Tongue (tissue), 2 donors: ENCODE data around the gene ZNF280D. TPM values are rescaled to one million over a fixed set of nuclear protein-coding genes. Genes with fewer than 3 reads are reported as not detected.
"Not testable (repeated sequence)": the region's sequence is repeated elsewhere in the genome, so short reads cannot be mapped to it uniquely, and the experiment has no call there.

ENCODE experiments used
- DNase-seq: peaks from one replicate; pipeline ENCODE4 v3.0.0-alpha.2; 2015
- total RNA-seq: library from RNA; depleted of rRNA; stranded (reverse); fragments of >200 nt; gene quantifications from one replicate; pipeline ENCODE4 v1.2.3, GENCODE V29; 2014

Gene ZNF280D
- total RNA-seq, 1 donor from 2014 or later, result 79.8 TPM

- not testable (repeated sequence) for DNase-seq
Measured at GRCh38 chr15:56709502-56709901, 23.8 kb downstream of the ZNF280D start.

GRCh38 chr15:56699743-56700142 lies 33.6 kb downstream of the ZNF280D start:
- DNase-seq, result no peak

- no peak for DNase-seq
Measured at GRCh38 chr15:56698270-56698669, 35.0 kb downstream of the ZNF280D start.

- peak; percentile 13 for DNase-seq
Measured at GRCh38 chr15:56693761-56694160, 39.5 kb downstream of the ZNF280D start.

- no peak for DNase-seq
Measured at GRCh38 chr15:56690733-56691132, 42.6 kb downstream of the ZNF280D start.

- no peak for DNase-seq
Measured at GRCh38 chr15:56683908-56684307, 49.4 kb downstream of the ZNF280D start.

GRCh38 chr15:56681113-56681512 lies 52.2 kb downstream of the ZNF280D start:
- DNase-seq, result no peak

- DNase-seq, result no peak
Measured at GRCh38 chr15:56679225-56679624, 54.1 kb downstream of the ZNF280D start.

GRCh38 chr15:56678571-56678970 lies 54.7 kb downstream of the ZNF280D start:
- DNase-seq, result peak; percentile 10

- no peak for DNase-seq
Measured at GRCh38 chr15:56677271-56677670, 56.0 kb downstream of the ZNF280D start.

GRCh38 chr15:56675930-56676329 lies 57.4 kb downstream of the ZNF280D start:
- DNase-seq, result no peak

GRCh38 chr15:56674857-56675256 lies 58.5 kb downstream of the ZNF280D start:
- DNase-seq, result no peak

GRCh38 chr15:56672721-56673120 lies 60.6 kb downstream of the ZNF280D start:
- no peak for DNase-seq

GRCh38 chr15:56667517-56667916 lies 65.8 kb downstream of the ZNF280D start:
- DNase-seq, result no peak

- no peak for DNase-seq
Measured at GRCh38 chr15:56660943-56661342, 72.4 kb downstream of the ZNF280D start.

GRCh38 chr15:56659197-56659596 lies 74.1 kb downstream of the ZNF280D start:
- no peak for DNase-seq

- no peak for DNase-seq
Measured at GRCh38 chr15:56654624-56655023, 78.7 kb downstream of the ZNF280D start.

GRCh38 chr15:56654216-56654615 lies 79.1 kb downstream of the ZNF280D start:
- no peak for DNase-seq

- DNase-seq, result no peak
Measured at GRCh38 chr15:56653787-56654186, 79.5 kb downstream of the ZNF280D start.

- peak; percentile 4 for DNase-seq
Measured at GRCh38 chr15:56653107-56653506, 80.2 kb downstream of the ZNF280D start.

GRCh38 chr15:56648311-56648710 lies 85.0 kb downstream of the ZNF280D start:
- DNase-seq, result no peak

GRCh38 chr15:56640549-56640948 lies 92.8 kb downstream of the ZNF280D start:
- no peak for DNase-seq

GRCh38 chr15:56640127-56640526 lies 93.2 kb downstream of the ZNF280D start:
- no peak for DNase-seq

GRCh38 chr15:56639631-56640030 lies 93.7 kb downstream of the ZNF280D start:
- no peak for DNase-seq

- DNase-seq, result no peak
Measured at GRCh38 chr15:56631765-56632164, 101.5 kb downstream of the ZNF280D start.
